IMR-90 (cell line): ENCODE data around the gene FRY. TPM values are rescaled to one million over a fixed set of nuclear protein-coding genes. Genes with fewer than 3 reads are reported as not detected.

Source experiments
- ATAC-seq: fragments of 200-7000 bp; cut with Tn5 transposase; 2 replicates; pipeline ENCODE4 v1.9.1; 2020; ENCODE audit warnings: low read depth, mild to moderate bottlenecking, moderate library complexity
- BruUV-seq: library from RNA; stranded (reverse); fragments of 400-500 nt; replicated peaks from 2 replicates; lab custom pipeline; 2021; lab: Mats Ljungman, UMichigan
- CTCF ChIA-PET: fragments of 300-600 bp; formaldehyde crosslinking; extraction: SDS; loops from one replicate; lab custom pipeline; 2021; ENCODE audit warnings: antibody characterized with exemption; lab: Yijun Ruan, JAX
- POLR2A ChIA-PET: fragments of 300-600 bp; sonication (Branson Sonifier 250); formaldehyde crosslinking; loops from one replicate; lab custom pipeline; 2022; ENCODE audit warnings: antibody characterized with exemption; ENCODE audit not compliant: unreplicated experiment; lab: Charles Lee
- DNase-seq: peaks from one replicate; pipeline ENCODE4 v3.0.0; 2013
- H2AFZ ChIP-seq: replicated peaks from 2 replicates; pipeline ENCODE3; 2013; ENCODE audit warnings: low read length, mild to moderate bottlenecking; ENCODE audit not compliant: poor library complexity
- H2AK5ac ChIP-seq: 2 replicates; pipeline ENCODE4 v1.6.1; 2013; ENCODE audit warnings: low read depth, low read length, inconsistent platforms
- H2AK9ac ChIP-seq: replicated peaks from 2 replicates; pipeline ENCODE3; 2013; ENCODE audit warnings: mild to moderate bottlenecking, low read depth, low read length, moderate library complexity; ENCODE audit not compliant: poor library complexity
- H2BK120ac ChIP-seq: 2 replicates; pipeline ENCODE4 v1.6.1; 2013; ENCODE audit warnings: low read depth, low read length, inconsistent platforms
- H2BK15ac ChIP-seq: 3 replicates; pipeline ENCODE4 v1.6.1; 2013; ENCODE audit warnings: low read depth, low read length, inconsistent platforms
- H2BK20ac ChIP-seq: 2 replicates; pipeline ENCODE4 v1.6.1; 2013; ENCODE audit warnings: low read depth, mild to moderate bottlenecking, inconsistent platforms, low read length, moderate library complexity
- H2BK5ac ChIP-seq: 2 replicates; pipeline ENCODE4 v1.6.1; 2013; ENCODE audit warnings: mild to moderate bottlenecking, low read depth, low read length, inconsistent platforms; ENCODE audit not compliant: poor library complexity, severe bottlenecking
- H3K14ac ChIP-seq: replicated peaks from 2 replicates; pipeline ENCODE4 v1.6.1; 2013; ENCODE audit warnings: low read depth, low read length, inconsistent platforms
- H3K18ac ChIP-seq: 2 replicates; pipeline ENCODE4 v1.6.1; 2013; ENCODE audit warnings: low read depth, low read length, control low read depth
- H3K23ac ChIP-seq: 2 replicates; pipeline ENCODE4 v1.6.1; 2013; ENCODE audit warnings: low read depth, low read length, inconsistent platforms
- H3K27ac ChIP-seq: 2 replicates; pipeline ENCODE4 v1.5.1; 2013; ENCODE audit warnings: mild to moderate bottlenecking, control low read depth, low read length; ENCODE audit not compliant: insufficient read depth
- H3K27me3 ChIP-seq: 2 replicates; pipeline ENCODE4 v1.6.1; 2013; ENCODE audit warnings: low read length; ENCODE audit not compliant: control insufficient read depth, insufficient read depth
- H3K36me3 ChIP-seq: 2 replicates; pipeline ENCODE4 v1.6.1; 2013; ENCODE audit warnings: low read length, mixed read lengths; ENCODE audit not compliant: control insufficient read depth, insufficient read depth
- H3K4ac ChIP-seq: 2 replicates; pipeline ENCODE4 v1.6.1; 2013; ENCODE audit warnings: low read depth, low read length, inconsistent platforms
- H3K4me1 ChIP-seq: 2 replicates; pipeline ENCODE4 v1.6.1; 2013; ENCODE audit warnings: low read length, mixed read lengths; ENCODE audit not compliant: control insufficient read depth, insufficient read depth
- H3K4me2 ChIP-seq: 2 replicates; pipeline ENCODE4 v1.6.1; 2013; ENCODE audit warnings: low read depth, mild to moderate bottlenecking, control low read depth, low read length, moderate library complexity
- H3K4me3 ChIP-seq: 2 replicates; pipeline ENCODE4 v1.5.1; 2013; ENCODE audit warnings: low read depth, mild to moderate bottlenecking, control low read depth, low read length, moderate library complexity; ENCODE audit not compliant: insufficient read depth
- H3K56ac ChIP-seq: 2 replicates; pipeline ENCODE4 v1.6.1; 2013; ENCODE audit warnings: low read length, inconsistent platforms; ENCODE audit not compliant: insufficient read depth; ENCODE audit errors: extremely low read depth
- H3K79me1 ChIP-seq, 2 experiments: 2 replicates each; pipeline ENCODE4 v1.6.1; 2013; ENCODE audit warnings: low read length in 2 of 2, inconsistent platforms in 1 of 2, low read depth in 1 of 2
- H3K9ac ChIP-seq: 2 replicates; pipeline ENCODE4 v1.6.1; 2013; ENCODE audit warnings: low read depth, low read length, control low read depth
- H3K9me1 ChIP-seq: 2 replicates; pipeline ENCODE4 v1.6.1; 2013; ENCODE audit warnings: low read length, inconsistent platforms; ENCODE audit not compliant: insufficient read depth
- H3K9me3 ChIP-seq: 2 replicates; pipeline ENCODE4 v1.6.1; 2013; ENCODE audit warnings: low read length; ENCODE audit not compliant: control insufficient read depth, insufficient read depth
- H4K20me1 ChIP-seq: 2 replicates; pipeline ENCODE4 v1.6.1; 2013; ENCODE audit warnings: low read length, inconsistent platforms; ENCODE audit not compliant: insufficient read depth
- H4K5ac ChIP-seq: 2 replicates; pipeline ENCODE4 v1.6.1; 2013; ENCODE audit warnings: mild to moderate bottlenecking, low read depth, low read length, control low read depth
- H4K8ac ChIP-seq, 2 experiments: 2 replicates each; pipeline ENCODE4 v1.6.1; 2013; ENCODE audit warnings: low read depth in 2 of 2, low read length in 2 of 2, control low read depth in 1 of 2, inconsistent platforms in 1 of 2
- H4K91ac ChIP-seq: 2 replicates; pipeline ENCODE4 v1.6.1; 2013; ENCODE audit warnings: low read depth, low read length, inconsistent platforms; ENCODE audit not compliant: insufficient read depth
- CEBPB ChIP-seq: IDR thresholded peaks from 2 replicates; pipeline ENCODE4 v1.6.1; 2012; ENCODE audit warnings: low read depth, low read length, improper control_type of control experiment
- ELK1 ChIP-seq: fragments of 150-350 bp; IDR thresholded peaks from 2 replicates; pipeline ENCODE4 v1.6.1; 2016; ENCODE audit warnings: low read depth, mild to moderate bottlenecking, low read length, moderate library complexity, borderline replicate concordance
- WGBS, 2 experiments: methylation state at CpG; one replicate each; pipeline versions ENCODE4 v1.1.5 to v1.1.7; 2013; ENCODE audit warnings: missing lambda C conversion rate in 2 of 2; ENCODE audit not compliant: insufficient read length in 1 of 2; ENCODE audit errors: extremely low coverage in 2 of 2; 5-methylcytosine and 5-hydroxymethylcytosine counted together
- dilution Hi-C: fragments of 300-500 bp; cut with HindIII; formaldehyde crosslinking; loops from one replicate; pipeline ENCODE4 v1.14.3; 2018; ENCODE audit warnings: low sequenced_read_pairs; ENCODE audit not compliant: unreplicated experiment
- in situ Hi-C: fragments of 300-500 bp; cut with MboI; formaldehyde crosslinking; loops from 3 replicates; pipeline ENCODE4 v1.14.3; 2019; ENCODE audit warnings: low sequenced_read_pairs, inconsistent platforms, mixed read lengths
- intact Hi-C: fragments of 100-400 bp; cut with micrococcal nuclease; formaldehyde crosslinking; loops from 2 replicates; pipeline ENCODE4 v1.10.0; 2022
- polyA plus RNA-seq, 3 experiments: library from polyadenylated mRNA; depleted of rRNA; stranded (reverse); fragments of >200 nt; gene quantifications; 2 replicates each; pipeline ENCODE4 v1.2.3, GENCODE V29; 2012; ENCODE audit warnings: low replicate concordance in 1 of 3
- total RNA-seq: library from RNA; depleted of rRNA; stranded (reverse); fragments of >200 nt; gene quantifications from 2 replicates; pipeline ENCODE4 v1.2.3, GENCODE V29; 2012

Gene FRY
- total and polyA plus RNA-seq, 2 of the 4 experiments (the other 2 are of a cell fraction) = 3.0 to 4.8 TPM

- peak overlapping the region; percentile 7 for H2BK5ac ChIP-seq
- peak overlapping the region; percentile 72 for H3K4ac ChIP-seq
- H3K79me1 ChIP-seq = peaks cover 0 to 8% of the 10 kb centered on the region in 2 experiments; a peak in 2 of 4 replicates
- H4K20me1 ChIP-seq = no peaks in the 10 kb centered on the region
- H2BK20ac ChIP-seq = peak overlapping the region; percentile 63; the same call in 1 of the 2 replicates
- peaks cover 9% of the 10 kb centered on the region for H3K4me1 ChIP-seq
- peak overlapping the region; percentile 86 for H3K14ac ChIP-seq
- peak overlapping the region; percentile 5; the same call in 1 of the 2 replicates for H3K4me2 ChIP-seq
- H4K91ac ChIP-seq = peak overlapping the region; percentile 38; the same call in 1 of the 2 replicates
- H3K4me3 ChIP-seq = no peak overlapping the region
- no peak overlapping the region; the same call in 1 of the 2 replicates for H4K5ac ChIP-seq
- intact Hi-C loops (loop anchor here (10.0 kb wide), 1 partner anchor 52 kb away; the partner anchor contains the start of gene FRY), dilution Hi-C loops (no loop called here), in situ Hi-C loops (no loop called here)
- H3K9ac ChIP-seq = no peak overlapping the region
- peaks cover 7% of the 10 kb centered on the region for H3K9me1 ChIP-seq
- no peak overlapping the region for H2AK9ac ChIP-seq
- TF ChIP-seq ELK1 = no peak
- TF ChIP-seq CEBPB = peak; percentile 71
- H2AK5ac ChIP-seq = peak overlapping the region; percentile 93; the same call in 1 of the 2 replicates
- peak overlapping the region; percentile 81 for H3K18ac ChIP-seq
- H2AFZ ChIP-seq = no peak overlapping the region
- peak overlapping the region; percentile 90 for H3K23ac ChIP-seq
- ChIA-PET POLR2A (interaction anchor here (0.7 kb wide), 1 partner anchor 89 kb away, joined by 13 read pairs; no protein-coding TSS in a partner anchor), CTCF (no interaction called here)
- no peaks in the 10 kb centered on the region for H3K9me3 ChIP-seq
- no peak for ATAC-seq
- DNase-seq = no peak
- H2BK120ac ChIP-seq = peak overlapping the region; percentile 53; the same call in 1 of the 2 replicates
- BruUV-seq = no TSS peak
- peaks cover 5% of the 10 kb centered on the region; the same call in 1 of the 2 replicates for H3K36me3 ChIP-seq
- H3K27me3 ChIP-seq = no peaks in the 10 kb centered on the region
- WGBS, 2 experiments = no CpG with 5 or more reads among the region's 4 CpGs
- no peak overlapping the region for H3K27ac ChIP-seq
- peak overlapping the region in 1 of 2 experiments; percentile 26; a peak in 1 of 4 replicates for H4K8ac ChIP-seq
- no peak overlapping the region for H3K56ac ChIP-seq
- H2BK15ac ChIP-seq = peak overlapping the region; percentile 12; the same call in 1 of the 3 replicates
Measured at GRCh38 chr13:32086791-32087441, 55.3 kb downstream of the FRY start.
